ENCODE measurements around the gene SNX30. TPM values are rescaled to one million over a fixed set of nuclear protein-coding genes. Genes with fewer than 3 reads are reported as not detected.

SNX30 gene
- polyA plus RNA-seq, 3 donors: 19.7 to 21.6 (median 19.8) TPM

- no peak for DNase-seq (ENCODE audit: low read depth in 3 of 3, low spot score in 2 of 3)
Observed at GRCh38 chr9:112853882-112854585, 103.5 kb downstream of the SNX30 start.

GRCh38 chr9:112854657-112855056 is 104.1 kb downstream of the SNX30 start:
- no peak for DNase-seq (ENCODE audit: low read depth in 3 of 3, low spot score in 2 of 3)

GRCh38 chr9:112856200-112856599 is 105.6 kb downstream of the SNX30 start:
- DNase-seq (ENCODE audit: low read depth in 3 of 3, low spot score in 2 of 3): no peak

- DNase-seq (ENCODE audit: low read depth in 3 of 3, low spot score in 2 of 3): no peak
Observed at GRCh38 chr9:112856843-112857242, 106.3 kb downstream of the SNX30 start.

GRCh38 chr9:112858005-112858404 is 107.4 kb downstream of the SNX30 start:
- no peak for DNase-seq (ENCODE audit: low read depth in 3 of 3, low spot score in 2 of 3)

DNA sequence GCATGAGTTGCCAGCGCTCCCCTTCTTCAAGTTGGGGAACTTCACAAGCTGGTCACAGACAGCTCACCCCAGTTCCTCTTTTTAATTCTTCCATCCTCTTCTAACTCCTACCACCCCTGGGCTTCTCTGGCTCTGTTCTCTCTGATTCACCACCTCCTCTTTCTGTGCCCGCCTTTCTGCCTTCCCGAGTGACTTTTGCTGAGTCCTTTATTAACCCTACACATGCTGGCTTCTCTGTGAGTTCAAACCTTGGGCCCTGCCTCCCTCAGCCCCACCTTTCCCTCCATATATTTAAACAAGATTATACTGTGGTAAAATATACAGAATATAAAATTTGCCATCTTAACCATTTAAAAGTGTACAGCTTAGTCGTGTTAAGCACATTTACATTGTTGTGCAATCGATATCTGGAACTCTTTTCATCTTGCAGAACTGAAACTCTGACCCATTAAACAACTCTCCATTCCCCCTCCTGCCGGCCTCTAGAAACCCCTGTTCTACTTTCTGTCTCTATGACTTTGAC is 108.1 kb downstream of the SNX30 start:
- DNase-seq (ENCODE audit: low read depth in 3 of 3, low spot score in 2 of 3): no peak

GRCh38 chr9:112860451-112860850 is 109.9 kb downstream of the SNX30 start:
- no peak for DNase-seq (ENCODE audit: low read depth in 3 of 3, low spot score in 2 of 3)

GRCh38 chr9:112861155-112861554 is 110.6 kb downstream of the SNX30 start:
- no peak for DNase-seq (ENCODE audit: low read depth in 3 of 3, low spot score in 2 of 3)

- no peak for DNase-seq (ENCODE audit: low read depth in 3 of 3, low spot score in 2 of 3)
Observed at GRCh38 chr9:112861638-112862555, 111.3 kb downstream of the SNX30 start.

GRCh38 chr9:112863214-112863613 is 112.7 kb downstream of the SNX30 start:
- DNase-seq (ENCODE audit: low read depth in 3 of 3, low spot score in 2 of 3): no peak

- DNase-seq (ENCODE audit: low read depth in 3 of 3, low spot score in 2 of 3): no peak
Observed at GRCh38 chr9:112863746-112864145, 113.2 kb downstream of the SNX30 start.

- no peak for DNase-seq (ENCODE audit: low read depth in 3 of 3, low spot score in 2 of 3)
Observed at GRCh38 chr9:112864403-112864802, 113.8 kb downstream of the SNX30 start.

DNA sequence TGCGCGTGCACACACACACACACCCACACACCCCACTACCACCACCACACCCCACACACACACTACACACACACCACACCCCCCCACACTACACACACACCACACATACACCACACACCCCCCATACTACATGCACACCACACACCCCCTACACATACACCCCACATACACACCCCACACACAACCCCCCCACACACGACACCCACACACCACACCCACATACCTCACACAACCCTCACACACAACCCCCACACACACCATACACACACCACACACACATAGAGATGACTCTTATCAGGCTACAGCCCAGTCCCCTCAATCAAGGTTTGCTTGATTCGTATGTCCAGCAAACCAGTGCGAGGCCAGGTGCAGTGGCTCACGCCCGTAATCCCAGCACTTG is 114.4 kb downstream of the SNX30 start:
- no peak for DNase-seq (ENCODE audit: low read depth in 3 of 3, low spot score in 2 of 3)

DNA sequence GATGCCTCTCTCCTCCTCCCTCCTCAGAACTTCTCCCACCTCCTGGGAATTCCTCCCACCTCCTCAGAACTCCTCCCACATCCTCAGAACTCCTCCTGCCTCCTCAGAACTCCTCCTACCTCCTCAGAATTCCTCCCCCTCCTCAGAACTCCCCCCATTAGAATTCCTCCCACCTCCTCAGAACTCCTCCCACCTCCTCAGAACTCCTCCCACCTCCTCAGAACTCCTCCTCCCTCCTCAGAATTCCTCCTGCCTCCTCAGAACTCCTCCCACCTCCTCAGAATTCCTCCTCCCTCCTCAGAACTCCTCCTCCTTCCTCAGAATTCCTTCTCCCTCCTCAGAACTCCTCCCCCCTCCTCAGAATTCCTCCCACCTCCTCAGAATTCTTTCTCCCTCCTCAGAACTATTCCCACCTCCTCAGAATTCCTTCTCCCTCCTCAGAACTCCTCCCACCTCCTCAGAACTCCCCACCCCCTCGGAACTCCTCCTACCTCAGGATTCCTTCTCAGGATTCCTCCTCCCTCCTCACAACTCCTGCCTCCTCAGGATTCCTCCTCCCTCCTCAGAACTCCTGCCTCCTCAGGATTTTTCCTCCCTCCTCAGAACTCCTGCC is 116.2 kb downstream of the SNX30 start:
- DNase-seq (ENCODE audit: low read depth in 3 of 3, low spot score in 2 of 3): no peak

GRCh38 chr9:112867275-112867991 is 116.9 kb downstream of the SNX30 start:
- DNase-seq (ENCODE audit: low read depth in 3 of 3, low spot score in 2 of 3): no peak

GRCh38 chr9:112868461-112868860 is 117.9 kb downstream of the SNX30 start:
- no peak for DNase-seq (ENCODE audit: low read depth in 3 of 3, low spot score in 2 of 3)

DNA sequence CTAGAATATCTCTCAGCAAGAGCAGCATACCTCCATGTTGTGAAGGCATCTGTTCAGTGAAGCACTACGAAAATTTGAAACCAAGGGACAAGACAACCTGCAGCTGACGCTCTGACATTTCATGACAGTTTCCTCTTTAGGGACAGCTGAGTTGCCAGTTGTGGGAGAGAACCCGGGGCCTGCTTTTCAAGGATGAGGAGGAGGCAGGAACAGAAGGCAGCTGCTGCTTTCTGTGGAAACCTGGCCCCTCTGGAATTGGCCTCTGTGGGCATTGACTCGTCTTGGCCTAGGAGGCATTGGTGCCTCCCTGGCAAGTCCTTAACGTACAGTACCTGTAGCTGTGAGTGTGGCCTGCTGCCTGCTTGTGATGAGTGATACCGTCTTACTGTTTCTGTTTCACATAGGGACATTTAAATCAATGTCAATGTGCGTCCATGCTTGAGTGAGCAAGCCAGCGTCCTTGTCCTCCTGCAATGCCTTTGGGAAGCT is 118.5 kb downstream of the SNX30 start:
- no peak for DNase-seq (ENCODE audit: low read depth in 3 of 3, low spot score in 2 of 3)

DNA sequence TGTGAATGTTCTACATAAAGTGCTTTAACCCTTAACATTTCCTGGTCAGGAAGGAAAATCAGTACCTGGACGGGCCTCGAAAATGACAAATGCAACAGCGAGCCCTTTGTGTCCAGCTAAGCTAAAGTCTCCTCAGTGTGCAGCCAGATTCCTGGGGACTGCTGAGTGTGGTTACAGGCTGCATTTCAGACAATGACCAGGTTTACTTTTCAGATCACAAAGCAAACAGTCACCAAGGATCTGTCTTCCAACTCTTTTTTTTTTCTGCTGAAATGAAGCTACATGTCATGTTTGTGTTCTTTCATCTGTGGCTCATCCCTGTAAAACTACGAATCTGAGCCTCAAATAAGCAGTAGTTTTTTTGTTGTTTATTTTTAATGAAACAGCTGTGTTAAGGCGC is 119.4 kb downstream of the SNX30 start:
- DNase-seq (ENCODE audit: low read depth in 3 of 3, low spot score in 2 of 3): no peak

- DNase-seq (ENCODE audit: low read depth in 3 of 3, low spot score in 2 of 3): no peak
Observed at GRCh38 chr9:112870556-112870955, 120.0 kb downstream of the SNX30 start.

DNA sequence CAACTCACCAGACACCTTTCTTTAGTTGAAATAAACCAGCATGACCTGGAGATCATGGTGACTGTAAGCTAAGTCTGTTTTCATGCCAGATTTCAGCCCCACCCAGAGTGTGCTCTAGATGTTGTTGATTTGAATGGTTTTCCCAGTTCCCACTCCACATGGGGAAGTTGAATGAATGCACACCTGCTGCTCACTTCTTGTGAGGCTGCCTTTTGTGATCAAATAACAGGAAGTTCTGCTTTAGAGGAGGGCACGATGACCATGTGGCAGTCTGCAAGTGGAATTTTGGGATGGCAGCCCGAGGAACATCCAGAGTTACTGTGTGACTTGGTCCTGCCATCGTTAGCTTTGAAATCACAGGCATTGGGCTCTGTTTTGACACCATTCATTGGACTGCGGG is 121.5 kb downstream of the SNX30 start:
- DNase-seq (ENCODE audit: low read depth in 3 of 3, low spot score in 2 of 3): no peak

Data from right renal cortex interstitium (tissue), 3 donors.